Neural progenitor cell (in vitro differentiated cells): ENCODE measurements around the gene DPT. TPM values are rescaled to one million over a fixed set of nuclear protein-coding genes. Genes with fewer than 3 reads are reported as not detected.

Source experiments
- DNase-seq: peaks from one replicate; pipeline ENCODE4 v3.0.0-alpha.2; 2016; ENCODE audit warnings: low spot score
- H2AFZ ChIP-seq: fragments of 200-600 bp; sonication (generic); replicated peaks from 2 replicates; pipeline ENCODE4 v1.6.1; 2016; ENCODE audit warnings: antibody characterized with exemption
- H3F3A ChIP-seq: fragments of 200-600 bp; sonication (generic); 2 replicates; pipeline ENCODE4 v1.6.1; 2016; ENCODE audit warnings: antibody characterized with exemption, low read depth
- H3K27ac ChIP-seq: fragments of 200-600 bp; sonication (generic); 2 replicates; pipeline ENCODE4 v1.5.1; 2016; ENCODE audit warnings: mild to moderate bottlenecking
- H3K27me3 ChIP-seq: fragments of 200-600 bp; sonication (generic); 2 replicates; pipeline ENCODE4 v1.6.1; 2016; ENCODE audit warnings: mild to moderate bottlenecking, moderate library complexity
- H3K36me3 ChIP-seq: fragments of 200-600 bp; sonication (generic); 2 replicates; pipeline ENCODE4 v1.5.1; 2016
- H3K4me1 ChIP-seq: fragments of 200-600 bp; sonication (generic); 2 replicates; pipeline ENCODE4 v1.6.1; 2016; ENCODE audit warnings: mixed run types
- H3K4me2 ChIP-seq: fragments of 200-600 bp; sonication (generic); 2 replicates; pipeline ENCODE4 v1.6.1; 2016
- H3K4me3 ChIP-seq: fragments of 200-600 bp; sonication (generic); 2 replicates; pipeline ENCODE4 v1.5.1; 2016
- H3K79me2 ChIP-seq: fragments of 200-600 bp; sonication (generic); 2 replicates; pipeline ENCODE4 v1.6.1; 2016; ENCODE audit warnings: low read depth
- H3K9ac ChIP-seq: fragments of 200-600 bp; sonication (generic); 2 replicates; pipeline ENCODE4 v1.6.1; 2016
- H3K9me3 ChIP-seq: fragments of 200-600 bp; sonication (generic); 2 replicates; pipeline ENCODE4 v1.5.1; 2016; ENCODE audit warnings: low read depth
- H4K20me1 ChIP-seq: fragments of 200-600 bp; sonication (generic); 2 replicates; pipeline ENCODE4 v1.6.1; 2016; ENCODE audit warnings: low read depth
- H3K27ac Mint-ChIP-seq: 3 replicates; pipeline ENCODE4 v1.8.0; 2021; ENCODE audit warnings: mixed read lengths
- H3K27me3 Mint-ChIP-seq: 2 replicates; pipeline ENCODE4 v1.8.0; 2022; ENCODE audit warnings: low read depth, mild to moderate bottlenecking, inconsistent platforms, moderate library complexity, mixed read lengths; ENCODE audit not compliant: insufficient read depth
- H3K36me3 Mint-ChIP-seq: 3 replicates; pipeline ENCODE4 v1.8.0; 2021; ENCODE audit warnings: mixed read lengths
- H3K4me1 Mint-ChIP-seq: 3 replicates; pipeline ENCODE4 v1.8.0; 2021; ENCODE audit warnings: mixed read lengths
- H3K4me3 Mint-ChIP-seq: 3 replicates; pipeline ENCODE4 v1.8.0; 2021; ENCODE audit warnings: mild to moderate bottlenecking, moderate library complexity, mixed read lengths
- H3K9me3 Mint-ChIP-seq: 3 replicates; pipeline ENCODE4 v1.8.0; 2020; ENCODE audit warnings: mixed read lengths
- EZH2 ChIP-seq: fragments of 200-600 bp; sonication (generic); IDR thresholded peaks from 2 replicates; pipeline ENCODE4 v1.6.1; 2017; ENCODE audit warnings: antibody characterized with exemption, mild to moderate bottlenecking, moderate library complexity
- EZH2phosphoT487 ChIP-seq: fragments of 200-600 bp; sonication (generic); IDR thresholded peaks from 2 replicates; pipeline ENCODE4 v1.6.1; 2017; ENCODE audit warnings: antibody characterized with exemption
- total RNA-seq: library from RNA; depleted of rRNA; stranded (reverse); fragments of >200 nt; gene quantifications from 2 replicates; pipeline ENCODE4 v1.2.3, GENCODE V29; 2015; ENCODE audit warnings: low replicate concordance
- TF ChIP-seq, protein P1 (sequence below): fragments of 200-600 bp; sonication (generic); IDR thresholded peaks from 2 replicates; pipeline ENCODE4 v1.5.1; 2017; ENCODE audit warnings: antibody characterized with exemption, mild to moderate bottlenecking

The DPT gene
- total RNA-seq, 1 donor from 2014 or later: not detected

DNA sequence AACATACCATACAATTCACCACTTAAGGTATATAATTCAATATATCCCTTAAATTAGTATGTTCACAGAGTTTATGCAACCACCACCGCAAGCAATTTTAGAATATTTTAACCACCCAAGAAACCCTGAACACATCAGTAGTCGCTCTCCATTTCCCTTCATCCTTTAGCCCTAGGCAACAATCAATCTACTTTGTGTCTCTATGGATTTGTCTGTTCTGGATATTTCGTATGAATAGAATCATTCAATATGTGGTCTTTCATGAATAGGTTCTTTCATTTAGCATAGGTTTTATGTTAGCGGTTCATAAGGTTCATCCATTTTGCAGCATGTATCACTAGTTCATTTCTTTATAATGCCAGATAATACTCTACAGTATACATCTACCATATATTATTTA, 4.2 kb upstream of the DPT start:
- TF ChIP-seq, protein P1, sequence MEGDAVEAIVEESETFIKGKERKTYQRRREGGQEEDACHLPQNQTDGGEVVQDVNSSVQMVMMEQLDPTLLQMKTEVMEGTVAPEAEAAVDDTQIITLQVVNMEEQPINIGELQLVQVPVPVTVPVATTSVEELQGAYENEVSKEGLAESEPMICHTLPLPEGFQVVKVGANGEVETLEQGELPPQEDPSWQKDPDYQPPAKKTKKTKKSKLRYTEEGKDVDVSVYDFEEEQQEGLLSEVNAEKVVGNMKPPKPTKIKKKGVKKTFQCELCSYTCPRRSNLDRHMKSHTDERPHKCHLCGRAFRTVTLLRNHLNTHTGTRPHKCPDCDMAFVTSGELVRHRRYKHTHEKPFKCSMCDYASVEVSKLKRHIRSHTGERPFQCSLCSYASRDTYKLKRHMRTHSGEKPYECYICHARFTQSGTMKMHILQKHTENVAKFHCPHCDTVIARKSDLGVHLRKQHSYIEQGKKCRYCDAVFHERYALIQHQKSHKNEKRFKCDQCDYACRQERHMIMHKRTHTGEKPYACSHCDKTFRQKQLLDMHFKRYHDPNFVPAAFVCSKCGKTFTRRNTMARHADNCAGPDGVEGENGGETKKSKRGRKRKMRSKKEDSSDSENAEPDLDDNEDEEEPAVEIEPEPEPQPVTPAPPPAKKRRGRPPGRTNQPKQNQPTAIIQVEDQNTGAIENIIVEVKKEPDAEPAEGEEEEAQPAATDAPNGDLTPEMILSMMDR: no peak
- TF ChIP-seq EZH2 (no peak), EZH2phosphoT487 (no peak)
- Mint-ChIP-seq H3K36me3 (no peaks in the 10 kb centered on the region), H3K4me3 (no peak overlapping the region), H3K27ac (no peak overlapping the region), H3K9me3 (no peaks in the 10 kb centered on the region), H3K4me1 (no peaks in the 10 kb centered on the region), H3K27me3 (peaks cover 3% of the 10 kb centered on the region)
- H3K27ac ChIP-seq: no peak overlapping the region
- H3K4me1 ChIP-seq: no peaks in the 10 kb centered on the region
- no peaks in the 10 kb centered on the region for H3K9me3 ChIP-seq
- H3K27me3 ChIP-seq: no peaks in the 10 kb centered on the region
- no peak for DNase-seq
- no peak overlapping the region for H3K9ac ChIP-seq
- no peaks in the 10 kb centered on the region for H3K79me2 ChIP-seq
- no peaks in the 10 kb centered on the region for H4K20me1 ChIP-seq
- H3F3A ChIP-seq: no peaks in the 10 kb centered on the region
- no peak overlapping the region for H2AFZ ChIP-seq
- no peak overlapping the region for H3K4me2 ChIP-seq
- H3K36me3 ChIP-seq: no peaks in the 10 kb centered on the region
- H3K4me3 ChIP-seq: no peak overlapping the region

DNA sequence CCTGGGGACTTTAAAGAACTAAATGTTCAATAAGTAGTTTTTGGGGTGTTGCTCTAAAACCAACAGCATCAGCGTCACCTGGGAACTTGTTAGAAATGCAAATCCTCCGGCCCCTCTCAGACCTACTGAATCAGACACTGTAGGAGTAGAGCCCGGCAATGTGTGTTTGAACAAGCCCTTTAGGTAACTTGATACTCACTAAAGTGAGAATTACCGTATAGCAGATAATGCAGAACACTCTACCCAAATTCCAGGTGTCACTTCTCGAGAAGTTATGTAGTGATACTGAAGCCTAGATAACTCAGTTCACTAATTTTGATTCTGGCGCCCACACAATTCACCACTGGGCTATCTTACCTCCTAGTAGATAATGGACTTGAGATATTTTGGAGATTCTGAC, 3.7 kb upstream of the DPT start:
- Mint-ChIP-seq H3K27ac (no peak overlapping the region), H3K36me3 (no peaks in the 10 kb centered on the region), H3K27me3 (peaks cover 6% of the 10 kb centered on the region), H3K9me3 (peaks cover 2% of the 10 kb centered on the region), H3K4me3 (no peak overlapping the region), H3K4me1 (no peaks in the 10 kb centered on the region)
- Histone ChIP-seq H3K27me3 (no peaks in the 10 kb centered on the region), H3K36me3 (no peaks in the 10 kb centered on the region), H3K79me2 (no peaks in the 10 kb centered on the region), H3K4me2 (no peak overlapping the region), H3K4me1 (no peaks in the 10 kb centered on the region), H2AFZ (no peak overlapping the region), H3K9me3 (no peaks in the 10 kb centered on the region), H3K27ac (no peak overlapping the region), H3F3A (no peaks in the 10 kb centered on the region), H3K9ac (no peak overlapping the region), H3K4me3 (no peak overlapping the region), H4K20me1 (no peaks in the 10 kb centered on the region)
- DNase-seq: no peak
- no peak for TF ChIP-seq EZH2phosphoT487
- TF ChIP-seq, protein P1: no peak
- TF ChIP-seq EZH2: no peak

DNA sequence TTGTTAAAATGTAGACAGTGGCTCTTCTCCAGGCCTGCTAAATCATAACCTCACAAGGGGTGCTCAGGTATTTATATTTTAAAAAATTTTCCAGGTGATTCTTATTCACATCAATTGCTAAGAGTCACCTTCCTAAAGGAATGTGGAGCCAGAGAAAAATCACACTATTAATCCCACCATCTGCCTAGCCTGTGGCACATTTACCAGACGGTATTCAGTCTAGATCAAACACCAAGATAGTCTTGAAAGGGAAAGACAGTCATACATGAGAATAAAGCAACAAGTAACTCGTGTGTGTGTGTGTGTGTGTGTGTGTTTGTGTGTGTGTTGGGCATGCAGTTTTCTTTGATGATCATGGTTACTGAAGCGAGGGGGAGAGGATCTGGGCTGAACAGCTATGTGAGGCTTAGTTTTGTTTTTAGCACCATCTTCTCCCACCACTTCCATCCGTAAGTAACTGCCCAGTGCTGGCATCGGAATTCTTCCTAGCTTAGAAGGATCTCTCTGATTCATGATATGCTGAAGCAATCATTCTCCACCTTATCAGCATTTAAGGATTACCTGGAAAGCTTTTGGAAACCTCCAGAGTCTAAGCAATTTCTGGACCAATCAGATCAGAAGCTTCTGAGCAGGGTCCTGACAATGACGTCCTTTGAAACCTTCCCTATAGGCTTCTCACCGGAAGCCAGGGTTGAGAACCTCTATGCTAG, 2.4 kb upstream of the DPT start:
- Mint-ChIP-seq H3K9me3 (peaks cover 3% of the 10 kb centered on the region), H3K27ac (no peak overlapping the region), H3K4me1 (no peaks in the 10 kb centered on the region), H3K27me3 (peaks cover 8% of the 10 kb centered on the region), H3K36me3 (no peaks in the 10 kb centered on the region), H3K4me3 (no peak overlapping the region)
- no peak overlapping the region for H3K4me2 ChIP-seq
- no peak overlapping the region for H3K9ac ChIP-seq
- TF ChIP-seq, protein P1: no peak
- TF ChIP-seq EZH2: no peak
- no peak for TF ChIP-seq EZH2phosphoT487
- H3F3A ChIP-seq: no peaks in the 10 kb centered on the region
- H3K79me2 ChIP-seq: no peaks in the 10 kb centered on the region
- H3K27ac ChIP-seq: no peak overlapping the region
- no peak overlapping the region for H3K4me3 ChIP-seq
- H3K36me3 ChIP-seq: no peaks in the 10 kb centered on the region
- no peaks in the 10 kb centered on the region for H3K9me3 ChIP-seq
- no peak for DNase-seq
- H4K20me1 ChIP-seq: no peaks in the 10 kb centered on the region
- H3K4me1 ChIP-seq: no peaks in the 10 kb centered on the region
- no peak overlapping the region for H2AFZ ChIP-seq
- no peaks in the 10 kb centered on the region for H3K27me3 ChIP-seq
